Measurements from ENCODE around the gene LRRD1. TPM values are rescaled to one million over a fixed set of nuclear protein-coding genes. Genes with fewer than 3 reads are reported as not detected.

The LRRD1 gene
- total and polyA plus RNA-seq, 9 of the 15 experiments (the other 6 are each of a cell fraction or from before 2014, with no cell fraction given): 0.07 to 0.15 TPM; not detected in 7

- ChIA-PET CTCF (ENCODE audit: low intra/inter-chr PET ratio) (no interaction called here), POLR2A (interaction anchor here (1.4 kb wide), 1 partner anchor 9 kb away, joined by 7 read pairs; no protein-coding TSS in a partner anchor)
- no peaks in the 10 kb centered on the region for H3K4me1 ChIP-seq (replicated peaks in 1 of 2; ENCODE audit: control insufficient read depth in 2 of 2, insufficient read depth in 2 of 2, low read length in 2 of 2)
- H4K20me1 ChIP-seq (replicated peaks; ENCODE audit: control insufficient read depth, insufficient read depth, low read length): no peaks in the 10 kb centered on the region
- intact Hi-C loops (cut with micrococcal nuclease) (no loop called here), in situ Hi-C loops (cut with MboI) (no loop called here)
- peaks cover 43% of the 10 kb centered on the region for H3K79me2 ChIP-seq (ENCODE audit: control insufficient read depth, insufficient read depth, low read length)
- no peak overlapping the region for H3K4me3 ChIP-seq
- no peak for FAIRE-seq
- H3K9me3 ChIP-seq (replicated peaks; ENCODE audit: control insufficient read depth, insufficient read depth, low read depth, low read length): no peaks in the 10 kb centered on the region
- H2AFZ ChIP-seq (ENCODE audit: low read depth, low read length): no peak overlapping the region
- TF ChIP-seq PURB (CRISPR knock-in tag; IDR thresholded peaks at IDR 0.05; ENCODE audit: low read depth) (no peak), E2F3 (CRISPR knock-in tag; IDR thresholded peaks at IDR 0.05) (no peak)
- TF ChIP-seq, protein P1, sequence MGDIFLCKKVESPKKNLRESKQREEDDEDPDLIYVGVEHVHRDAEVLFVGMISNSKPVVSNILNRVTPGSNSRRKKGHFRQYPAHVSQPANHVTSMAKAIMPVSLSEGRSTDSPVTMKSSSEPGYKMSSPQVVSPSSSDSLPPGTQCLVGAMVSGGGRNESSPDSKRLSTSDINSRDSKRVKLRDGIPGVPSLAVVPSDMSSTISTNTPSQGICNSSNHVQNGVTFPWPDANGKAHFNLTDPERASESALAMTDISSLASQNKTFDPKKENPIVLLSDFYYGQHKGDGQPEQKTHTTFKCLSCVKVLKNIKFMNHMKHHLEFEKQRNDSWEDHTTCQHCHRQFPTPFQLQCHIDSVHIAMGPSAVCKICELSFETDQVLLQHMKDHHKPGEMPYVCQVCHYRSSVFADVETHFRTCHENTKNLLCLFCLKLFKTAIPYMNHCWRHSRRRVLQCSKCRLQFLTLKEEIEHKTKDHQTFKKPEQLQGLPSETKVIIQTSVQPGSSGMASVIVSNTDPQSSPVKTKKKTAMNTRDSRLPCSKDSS (IDR thresholded peaks at IDR 0.05; ENCODE audit: low read depth, partially characterized antibody): no peak
- H3K4me2 ChIP-seq (ENCODE audit: insufficient read depth, low read length): no peak overlapping the region
- BruUV-seq (replicated peaks): no TSS peak
- WGBS (ENCODE audit: insufficient coverage, low coverage, missing lambda C conversion rate): 94% methylated on average over 3 of the region's 3 CpGs
- no peak for DNase-seq (ENCODE audit: extremely low read depth in 1 of 4, low spot score in 3 of 4)
- no peak overlapping the region for H3K27ac ChIP-seq (ENCODE audit: extremely low read depth, low read depth, low read length)
- ATAC-seq: no peak
- no peaks in the 10 kb centered on the region for H3K27me3 ChIP-seq (ENCODE audit: control insufficient read depth in 2 of 2, insufficient read depth in 2 of 2, low read length in 2 of 2)
- no peaks in the 10 kb centered on the region for H3K9me1 ChIP-seq (ENCODE audit: control insufficient read depth, insufficient read depth, low read length)
- H3K36me3 ChIP-seq (ENCODE audit: control insufficient read depth, insufficient read depth, low read length): peaks cover 93% of the 10 kb centered on the region
- no peak overlapping the region for H3K9ac ChIP-seq (ENCODE audit: insufficient read depth in 1 of 2, low read depth in 2 of 2, low read length in 2 of 2)
These were observed 62.0 kb downstream of the LRRD1 start for GRCh38 chr7:92116949-92117348.

DNA sequence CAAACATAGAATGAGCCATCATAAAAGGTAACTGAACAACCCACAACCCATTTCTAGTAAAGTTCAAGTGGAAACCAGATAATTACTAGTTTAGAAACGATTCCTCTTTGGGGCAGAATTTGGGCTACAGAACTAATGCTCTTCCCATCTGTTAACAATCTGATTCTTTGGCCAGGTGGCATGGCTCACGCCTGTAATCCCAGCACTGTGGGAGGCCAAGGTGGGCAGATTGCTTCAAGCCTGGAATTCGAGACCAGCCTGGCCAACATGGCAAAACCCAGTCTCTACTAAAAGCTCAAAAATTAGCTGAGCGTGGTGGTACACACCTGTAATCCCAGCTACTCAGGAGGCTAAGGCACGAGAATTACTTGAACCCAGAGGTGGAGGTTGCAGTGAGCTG lies 63.1 kb downstream of the LRRD1 start:
- H3K4me1 ChIP-seq (replicated peaks in 1 of 2; ENCODE audit: control insufficient read depth in 2 of 2, insufficient read depth in 2 of 2, low read length in 2 of 2): no peaks in the 10 kb centered on the region
- no peaks in the 10 kb centered on the region for H4K20me1 ChIP-seq (replicated peaks; ENCODE audit: control insufficient read depth, insufficient read depth, low read length)
- no TSS peak for BruUV-seq (replicated peaks)
- DNase-seq (ENCODE audit: extremely low read depth in 1 of 4, low spot score in 3 of 4) (no peak), FAIRE-seq (no peak), ATAC-seq (no peak)
- H3K36me3 ChIP-seq (ENCODE audit: control insufficient read depth, insufficient read depth, low read length): peaks cover 93% of the 10 kb centered on the region
- H3K79me2 ChIP-seq (ENCODE audit: control insufficient read depth, insufficient read depth, low read length): peaks cover 32% of the 10 kb centered on the region
- H3K27me3 ChIP-seq (ENCODE audit: control insufficient read depth in 2 of 2, insufficient read depth in 2 of 2, low read length in 2 of 2): no peaks in the 10 kb centered on the region
- in situ Hi-C loops (cut with MboI): no loop called here
- no peak overlapping the region for H3K4me2 ChIP-seq (ENCODE audit: insufficient read depth, low read length)
- H2AFZ ChIP-seq (ENCODE audit: low read depth, low read length): no peak overlapping the region
- intact Hi-C loops (cut with micrococcal nuclease): no loop called here
- 89% methylated on average over 5 of the region's 5 CpGs for WGBS (ENCODE audit: insufficient coverage, low coverage, missing lambda C conversion rate)
- no peaks in the 10 kb centered on the region for H3K9me1 ChIP-seq (ENCODE audit: control insufficient read depth, insufficient read depth, low read length)
- CTCF ChIA-PET (ENCODE audit: low intra/inter-chr PET ratio): no interaction called here
- H3K4me3 ChIP-seq: no peak overlapping the region
- H3K9ac ChIP-seq (ENCODE audit: insufficient read depth in 1 of 2, low read depth in 2 of 2, low read length in 2 of 2): no peak overlapping the region
- POLR2A ChIA-PET: interaction anchor here (1.1 to 1.4 kb wide), 2 partner anchors 8 to 10 kb away, joined by 3 to 7 read pairs; no protein-coding TSS in a partner anchor
- H3K27ac ChIP-seq (ENCODE audit: extremely low read depth, low read depth, low read length): no peak overlapping the region
- no peaks in the 10 kb centered on the region for H3K9me3 ChIP-seq (replicated peaks; ENCODE audit: control insufficient read depth, insufficient read depth, low read depth, low read length)
- no peak for TF ChIP-seq PCBP1 (IDR thresholded peaks at IDR 0.05; ENCODE audit: low read depth, low read length, poor library complexity, severe bottlenecking)
- TF ChIP-seq CBX5 (IDR thresholded peaks at IDR 0.05; ENCODE audit: borderline replicate concordance, low read depth): no peak
- TF ChIP-seq BCOR (IDR thresholded peaks at IDR 0.05): no peak
- no peak for TF ChIP-seq SMARCA4 (IDR thresholded peaks at IDR 0.05)
- no peak for TF ChIP-seq CCNT2 (IDR thresholded peaks at IDR 0.05; ENCODE audit: borderline replicate concordance, extremely low read depth, insufficient read length, low read depth, low read length)
- no peak for TF ChIP-seq ZNF253 (CRISPR knock-in tag; conservative IDR thresholded peaks at IDR 0.05)
- no peak for TF ChIP-seq CTBP1 (IDR thresholded peaks at IDR 0.05; ENCODE audit: borderline replicate concordance)
- no peak for TF ChIP-seq BRF2 (IDR thresholded peaks at IDR 0.05; ENCODE audit: borderline replicate concordance, insufficient read depth, insufficient read length)
- TF ChIP-seq L3MBTL2 (IDR thresholded peaks at IDR 0.05): no peak
- no peak for TF ChIP-seq ZNF780A (CRISPR knock-in tag; IDR thresholded peaks at IDR 0.05)
- no peak for TF ChIP-seq MAFF (IDR thresholded peaks at IDR 0.05; ENCODE audit: low read length)
- TF ChIP-seq PHB (CRISPR knock-in tag; IDR thresholded peaks at IDR 0.05): no peak
- TF ChIP-seq CBFB (CRISPR knock-in tag; IDR thresholded peaks at IDR 0.05): no peak
- TF ChIP-seq YBX1 (IDR thresholded peaks at IDR 0.05): no peak

Data from K562 (cell line).